H9 (cell line): ENCODE data around the gene LPCAT3. TPM values are rescaled to one million over a fixed set of nuclear protein-coding genes. Genes with fewer than 3 reads are reported as not detected.

Source experiments
- DNase-seq: peaks from one replicate; pipeline ENCODE4 v3.0.0-alpha.2; 2017
- H2AFZ ChIP-seq: one replicate; pipeline ENCODE4 v1.6.1; 2013; ENCODE audit warnings: mild to moderate bottlenecking, low read length, control low read depth, moderate library complexity
- H2AK5ac ChIP-seq: 2 replicates; pipeline ENCODE4 v1.6.1; 2013; ENCODE audit warnings: low read length, control low read depth, mixed read lengths; ENCODE audit not compliant: insufficient read length
- H2BK120ac ChIP-seq: one replicate; pipeline ENCODE4 v1.6.1; 2013; ENCODE audit warnings: low read depth, mild to moderate bottlenecking, low read length, control low read depth, inconsistent platforms; ENCODE audit not compliant: poor library complexity, severe bottlenecking
- H2BK12ac ChIP-seq: 2 replicates; pipeline ENCODE4 v1.6.1; 2013; ENCODE audit warnings: low read length, control low read depth, mixed read lengths, low read depth; ENCODE audit not compliant: insufficient read length
- H2BK15ac ChIP-seq: 2 replicates; pipeline ENCODE4 v1.6.1; 2013; ENCODE audit warnings: low read depth, low read length, control low read depth
- H2BK20ac ChIP-seq: one replicate; pipeline ENCODE4 v1.6.1; 2013; ENCODE audit warnings: low read depth, mild to moderate bottlenecking, low read length, control low read depth, inconsistent platforms; ENCODE audit not compliant: poor library complexity, severe bottlenecking
- H2BK5ac ChIP-seq: 2 replicates; pipeline ENCODE4 v1.6.1; 2013; ENCODE audit warnings: low read length, control low read depth, mixed read lengths; ENCODE audit not compliant: insufficient read length
- H3K14ac ChIP-seq: 2 replicates; pipeline ENCODE4 v1.6.1; 2013; ENCODE audit warnings: low read length, control low read depth; ENCODE audit not compliant: insufficient read depth
- H3K18ac ChIP-seq: 2 replicates; pipeline ENCODE4 v1.6.1; 2013; ENCODE audit warnings: low read depth, mild to moderate bottlenecking, mixed read lengths, low read length, control low read depth; ENCODE audit not compliant: insufficient read length
- H3K23ac ChIP-seq: 2 replicates; pipeline ENCODE4 v1.6.1; 2013; ENCODE audit warnings: low read length, control low read depth, mixed read lengths, low read depth; ENCODE audit not compliant: insufficient read length
- H3K23me2 ChIP-seq: 2 replicates; pipeline ENCODE4 v1.6.1; 2013; ENCODE audit warnings: low read depth, mild to moderate bottlenecking, mixed read lengths, low read length, control low read depth; ENCODE audit not compliant: insufficient read length, poor library complexity, severe bottlenecking
- H3K27ac ChIP-seq: 2 replicates; pipeline ENCODE4 v1.5.1; 2013; ENCODE audit warnings: low read length, control low read depth, mixed read lengths, low read depth; ENCODE audit not compliant: insufficient read length
- H3K27me3 ChIP-seq: 2 replicates; pipeline ENCODE4 v1.6.1; 2013; ENCODE audit warnings: low read length, control low read depth, inconsistent platforms; ENCODE audit not compliant: insufficient read depth
- H3K4ac ChIP-seq: 2 replicates; pipeline ENCODE4 v1.6.1; 2013; ENCODE audit warnings: low read depth, mild to moderate bottlenecking, control low read depth, inconsistent platforms, low read length, moderate library complexity
- H3K4me1 ChIP-seq: 2 replicates; pipeline ENCODE4 v1.6.1; 2013; ENCODE audit warnings: low read length, control low read depth, inconsistent platforms; ENCODE audit not compliant: insufficient read depth
- H3K4me2 ChIP-seq: 2 replicates; pipeline ENCODE4 v1.6.1; 2013; ENCODE audit warnings: low read length, control low read depth, mixed read lengths; ENCODE audit not compliant: insufficient read length, insufficient read depth
- H3K56ac ChIP-seq: 2 replicates; pipeline ENCODE4 v1.6.1; 2013; ENCODE audit warnings: low read depth, mild to moderate bottlenecking, mixed read lengths, low read length, control low read depth; ENCODE audit not compliant: insufficient read length
- H3K79me1 ChIP-seq: 2 replicates; pipeline ENCODE4 v1.6.1; 2013; ENCODE audit warnings: low read depth, mild to moderate bottlenecking, moderate library complexity, low read length, control low read depth, inconsistent platforms; ENCODE audit not compliant: insufficient read depth, poor library complexity, severe bottlenecking
- H3K79me2 ChIP-seq: 2 replicates; pipeline ENCODE4 v1.6.1; 2013; ENCODE audit warnings: low read length, control low read depth, inconsistent platforms; ENCODE audit not compliant: insufficient read depth
- H3K9ac ChIP-seq: 2 replicates; pipeline ENCODE4 v1.6.1; 2013; ENCODE audit warnings: low read length, control low read depth, mixed read lengths; ENCODE audit not compliant: insufficient read length; ENCODE audit errors: extremely low read depth
- H3K9me3 ChIP-seq: one replicate; pipeline ENCODE4 v1.6.1; 2013; ENCODE audit warnings: low read depth, low read length, inconsistent platforms; ENCODE audit not compliant: control insufficient read depth
- H3T11ph ChIP-seq: one replicate; pipeline ENCODE4 v1.6.1; 2013; ENCODE audit warnings: mild to moderate bottlenecking, low read length, control low read depth, inconsistent platforms
- H4K20me1 ChIP-seq: one replicate; pipeline ENCODE4 v1.6.1; 2013; ENCODE audit not compliant: control insufficient read depth, insufficient read length, insufficient read depth
- H4K5ac ChIP-seq: 2 replicates; pipeline ENCODE4 v1.6.1; 2013; ENCODE audit warnings: low read depth, mild to moderate bottlenecking, mixed read lengths, low read length, control low read depth; ENCODE audit not compliant: insufficient read length
- H4K8ac ChIP-seq: replicated peaks from 2 replicates; pipeline ENCODE4 v1.6.1; 2013; ENCODE audit warnings: low read length, control low read depth, mixed read lengths, low read depth; ENCODE audit not compliant: insufficient read length
- H4K91ac ChIP-seq: 2 replicates; pipeline ENCODE4 v1.6.1; 2013; ENCODE audit warnings: low read depth, mild to moderate bottlenecking, moderate library complexity, mixed read lengths, low read length, control low read depth; ENCODE audit not compliant: insufficient read length
- H3K27ac Mint-ChIP-seq, 3 experiments: 2 replicates in 2 of 3; 3 replicates in 1 of 3; pipeline ENCODE4 v1.8.0; 2020 to 2021; ENCODE audit warnings: mixed read lengths in 3 of 3, mild to moderate bottlenecking in 1 of 3, moderate library complexity in 1 of 3
- H3K27me3 Mint-ChIP-seq: 2 replicates; pipeline ENCODE4 v1.8.0; 2021; ENCODE audit warnings: low read depth, mild to moderate bottlenecking, moderate library complexity, mixed read lengths
- H3K36me3 Mint-ChIP-seq, 3 experiments: 2 replicates in 2 of 3; 3 replicates in 1 of 3; pipeline ENCODE4 v1.8.0; 2020 to 2021; ENCODE audit warnings: low read depth in 3 of 3, mixed read lengths in 3 of 3; ENCODE audit not compliant: insufficient read depth in 1 of 3
- H3K4me1 Mint-ChIP-seq, 2 experiments: 2 replicates each; pipeline ENCODE4 v1.8.0; 2020; ENCODE audit warnings: mixed read lengths in 2 of 2
- H3K4me3 Mint-ChIP-seq, 2 experiments: 2 replicates in 1 of 2; 3 replicates in 1 of 2; pipeline ENCODE4 v1.8.0; 2020 to 2021; ENCODE audit warnings: mild to moderate bottlenecking in 2 of 2, mixed read lengths in 2 of 2, moderate library complexity in 1 of 2
- H3K9me3 Mint-ChIP-seq, 2 experiments: 2 replicates in 1 of 2; 3 replicates in 1 of 2; pipeline ENCODE4 v1.8.0; 2020; ENCODE audit warnings: mild to moderate bottlenecking in 2 of 2, mixed read lengths in 2 of 2, moderate library complexity in 1 of 2
- CTCF ChIP-seq: fragments of 200-600 bp; sonication (generic); conservative IDR thresholded peaks from 3 replicates; pipeline ENCODE4 v1.8.0; 2021; ENCODE audit warnings: antibody characterized with exemption, mild to moderate bottlenecking
- WGBS: extraction: QIAGEN DNeasy Blood & Tissue Kit; methylation state at CpG from one replicate; pipeline ENCODE4 v1.1.7; 2013; ENCODE audit warnings: missing lambda C conversion rate, low lambda C conversion rate, mixed read lengths; ENCODE audit not compliant: insufficient read length; ENCODE audit errors: extremely low coverage; 5-methylcytosine and 5-hydroxymethylcytosine counted together
- total RNA-seq: library from RNA; stranded (reverse); gene quantifications from 2 replicates; pipeline ENCODE4 v1.2.1, GENCODE V29; 2021

LPCAT3 gene
- total RNA-seq, 1 experiment from 2014 or later = 47.7 TPM

- Histone ChIP-seq H3K4me2 (no peak overlapping the region), H3K79me1 (no peaks in the 10 kb centered on the region), H2BK20ac (no peak overlapping the region), H3K79me2 (no peaks in the 10 kb centered on the region), H4K8ac (no peak overlapping the region), H3K4me1 (peaks cover 3% of the 10 kb centered on the region; the same call in 1 of the 2 replicates), H2BK5ac (no peak overlapping the region), H3K23ac (no peak overlapping the region), H3K27ac (no peak overlapping the region), H2BK120ac (no peak overlapping the region), H3K9ac (no peak overlapping the region), H3K9me3 (no peaks in the 10 kb centered on the region), H4K5ac (no peak overlapping the region), H2AK5ac (no peak overlapping the region), H2BK15ac (no peak overlapping the region), H4K91ac (no peak overlapping the region), H3T11ph (no peak overlapping the region), H3K56ac (no peak overlapping the region), H2AFZ (no peak overlapping the region), H2BK12ac (no peak overlapping the region), H4K20me1 (no peaks in the 10 kb centered on the region), H3K4ac (no peak overlapping the region), H3K23me2 (no peaks in the 10 kb centered on the region), H3K18ac (no peak overlapping the region), H3K27me3 (no peaks in the 10 kb centered on the region), H3K14ac (no peak overlapping the region)
- no peak overlapping the region for H3K4me3 Mint-ChIP-seq
- DNase-seq = no peak
- peaks cover 16 to 18% of the 10 kb centered on the region in 2 experiments for H3K4me1 Mint-ChIP-seq
- H3K36me3 Mint-ChIP-seq = peaks cover 0 to 3% (median 0%) of the 10 kb centered on the region in 3 experiments; a peak in 1 of 7 replicates
- H3K27me3 Mint-ChIP-seq = no peaks in the 10 kb centered on the region; the same call in 1 of the 2 replicates
- no peak overlapping the region for H3K27ac Mint-ChIP-seq
- peaks cover 2 to 3% of the 10 kb centered on the region in 2 experiments; a peak in 3 of 5 replicates for H3K9me3 Mint-ChIP-seq
- TF ChIP-seq CTCF = no peak
- WGBS = no CpG with 5 or more reads among the region's 10 CpGs
These were observed 21.1 kb upstream of the LPCAT3 start for GRCh38 chr12:7039403-7039802.
